GM18526 (cell line): Measurements from ENCODE around the gene DNAJC1.

Experiments
- POLR2A ChIP-seq: IDR thresholded peaks from 3 replicates; pipeline ENCODE4 v1.6.1; 2011; ENCODE audit not compliant: insufficient read length; ENCODE audit errors: extremely low read depth

The DNAJC1 gene

GRCh38 chr10:22017283-22018020 lies 13.9 kb upstream of the DNAJC1 start:
- no peak for TF ChIP-seq POLR2A

DNA sequence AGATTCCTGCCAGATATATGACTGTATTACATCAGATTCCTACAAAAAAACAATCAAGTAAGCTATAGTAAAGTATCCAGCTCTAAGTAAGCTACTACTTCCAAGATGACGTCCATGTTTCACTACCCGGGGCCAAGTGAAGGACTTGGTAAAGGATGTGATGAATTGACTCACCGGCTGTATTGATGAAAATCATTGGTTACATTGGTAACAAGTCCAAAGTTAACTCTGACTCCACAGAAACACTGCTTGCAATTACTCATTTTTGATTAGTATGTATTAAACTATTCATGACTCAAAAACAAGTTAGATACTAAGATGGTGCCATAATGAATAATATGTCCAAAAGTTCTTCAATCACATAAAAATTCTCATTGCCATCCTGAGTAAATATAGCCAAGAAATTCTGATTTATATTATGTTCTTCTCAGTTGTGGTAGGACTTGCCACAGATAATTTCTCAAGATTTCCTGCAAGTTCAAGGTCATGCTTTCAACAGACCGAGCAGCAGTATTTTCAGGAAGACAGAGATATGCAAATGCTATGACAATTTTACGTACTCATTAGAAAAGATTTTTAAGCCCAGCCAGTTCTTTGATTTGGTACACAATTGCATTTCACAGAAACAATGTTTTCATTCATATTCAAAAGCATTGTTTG lies 12.6 kb upstream of the DNAJC1 start:
- TF ChIP-seq POLR2A = no peak

- no peak for TF ChIP-seq POLR2A
Measured at GRCh38 chr10:22010973-22011408, 7.5 kb upstream of the DNAJC1 start.

- TF ChIP-seq POLR2A = no peak
Measured at GRCh38 chr10:22010539-22010938, 7.0 kb upstream of the DNAJC1 start.

DNA sequence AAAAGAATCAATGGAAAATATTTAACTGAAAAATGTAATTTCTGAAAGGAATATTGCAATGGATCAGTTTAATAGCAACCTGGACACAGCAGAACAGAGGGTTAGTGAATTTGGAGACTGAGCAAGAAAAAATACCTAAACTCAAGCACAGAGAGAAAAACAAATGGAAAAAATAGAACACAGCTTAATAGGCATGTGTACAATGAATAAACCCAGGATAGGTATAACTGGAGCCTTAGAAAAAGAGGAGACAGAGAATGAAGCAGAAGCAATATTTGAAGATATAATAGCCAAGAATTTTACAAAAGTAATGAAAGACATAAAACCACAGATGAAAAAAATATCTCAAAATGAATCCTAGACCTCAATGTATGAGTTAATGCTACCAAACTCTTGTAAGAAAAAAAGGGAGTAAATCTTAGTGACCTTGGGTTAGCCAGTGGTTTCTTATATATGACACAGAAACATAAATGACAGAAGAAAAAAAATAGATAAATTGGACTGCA lies 2.9 kb upstream of the DNAJC1 start:
- TF ChIP-seq POLR2A = no peak

- TF ChIP-seq POLR2A = no peak
Measured at GRCh38 chr10:22005763-22006162, 2.2 kb upstream of the DNAJC1 start.

GRCh38 chr10:22003964-22004281 lies 393 bp upstream of the DNAJC1 start:
- no peak for TF ChIP-seq POLR2A

DNA sequence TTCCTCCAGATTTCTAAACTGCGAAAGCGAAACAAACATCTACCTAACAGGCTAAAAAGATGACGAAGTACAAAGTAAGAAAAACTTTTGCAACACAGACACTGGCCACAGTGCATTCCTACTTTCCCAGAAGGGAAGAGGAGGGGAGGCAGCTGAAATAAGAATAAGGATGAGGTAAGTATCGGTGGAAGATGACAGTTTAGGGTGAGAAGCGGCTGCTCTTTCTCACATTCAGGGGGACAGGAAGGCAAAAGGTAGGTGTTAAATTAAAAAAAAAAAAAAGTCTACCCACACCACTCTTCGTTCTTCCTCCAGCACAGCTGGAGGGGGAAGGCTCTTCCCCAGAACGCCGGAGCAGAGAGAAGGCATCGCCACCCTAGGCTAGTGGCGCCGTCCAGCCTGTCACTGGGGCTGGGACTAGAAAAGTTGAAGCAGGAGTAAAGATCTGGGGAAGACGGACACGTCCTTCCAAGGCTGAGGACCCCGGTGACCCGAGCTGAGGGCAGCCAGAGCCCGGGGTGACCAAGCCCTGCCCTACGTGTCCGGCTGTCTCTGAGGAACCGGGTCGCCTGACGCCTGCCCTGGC lies 846 bp downstream of the DNAJC1 start:
- TF ChIP-seq POLR2A = no peak

DNA sequence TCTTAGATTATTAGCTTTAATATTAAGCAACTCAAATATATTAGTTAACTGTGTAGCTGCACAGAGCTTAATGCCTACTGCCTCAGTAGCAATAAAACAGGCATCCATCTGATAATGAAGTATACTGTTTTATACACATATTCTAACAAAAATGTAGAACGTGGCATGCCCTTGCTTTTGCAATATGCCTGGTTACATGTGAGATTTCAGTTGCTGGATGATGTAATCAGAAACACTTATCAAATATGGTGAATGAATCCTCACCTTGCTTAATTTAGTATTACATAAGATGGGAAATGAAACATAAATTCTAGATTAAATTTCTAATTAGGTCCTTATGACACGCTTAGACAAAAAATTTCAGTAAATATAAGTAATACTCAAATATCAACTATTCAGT lies 8.0 kb downstream of the DNAJC1 start:
- TF ChIP-seq POLR2A = no peak

DNA sequence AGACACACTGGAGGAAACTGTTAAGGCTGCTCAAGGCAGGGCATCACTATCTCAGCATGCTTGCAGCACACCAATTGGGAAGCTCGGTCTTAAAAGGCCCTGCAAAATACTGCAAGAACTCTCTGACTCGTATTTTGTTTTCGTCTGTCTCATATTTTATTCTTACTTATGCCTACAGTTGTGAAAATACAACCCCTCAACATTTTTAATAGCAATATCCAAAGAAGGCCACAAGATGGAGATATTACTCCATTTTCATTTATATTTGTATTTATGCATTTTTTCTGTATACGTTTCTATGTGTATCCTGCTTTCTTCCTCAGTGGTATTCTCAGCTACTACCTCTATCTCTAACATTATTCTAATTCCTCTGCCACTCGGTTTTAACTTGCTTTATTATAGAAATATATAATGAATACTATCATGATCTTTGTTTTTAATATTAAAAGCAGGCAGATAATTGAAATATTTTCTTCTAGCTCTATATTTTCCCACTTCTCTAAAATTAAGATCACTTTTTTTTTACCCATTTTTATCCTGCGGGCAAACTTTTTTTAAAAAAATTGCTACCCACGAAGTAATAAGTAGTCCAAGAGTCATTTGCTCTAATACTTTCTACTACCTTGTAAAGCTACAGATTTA lies 10.0 kb downstream of the DNAJC1 start:
- no peak for TF ChIP-seq POLR2A

GRCh38 chr10:21991785-21992184 lies 11.7 kb downstream of the DNAJC1 start:
- no peak for TF ChIP-seq POLR2A

DNA sequence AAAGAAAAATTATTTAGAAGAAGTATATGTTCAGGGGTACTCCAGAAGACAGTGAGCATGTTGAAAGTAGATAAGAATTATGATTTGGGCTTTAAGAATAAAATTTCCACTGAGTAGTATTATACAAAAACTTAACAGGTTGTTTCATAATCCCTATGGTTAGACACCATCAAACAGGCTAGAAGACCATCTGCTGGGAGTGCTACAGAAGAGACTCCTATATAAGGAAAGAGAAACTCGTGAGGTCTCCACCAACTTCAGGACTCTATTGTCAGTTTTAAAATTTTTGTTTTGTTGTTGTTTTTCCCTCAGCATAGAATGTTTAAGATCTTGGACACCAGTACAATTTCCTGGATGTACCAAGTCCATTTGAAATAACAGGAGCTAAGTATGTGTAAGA lies 13.1 kb downstream of the DNAJC1 start:
- TF ChIP-seq POLR2A = no peak

- no peak for TF ChIP-seq POLR2A
Measured at GRCh38 chr10:21989453-21990154, 13.9 kb downstream of the DNAJC1 start.

- TF ChIP-seq POLR2A = no peak
Measured at GRCh38 chr10:21985541-21985940, 18.0 kb downstream of the DNAJC1 start.

GRCh38 chr10:21981118-21981517 lies 22.4 kb downstream of the DNAJC1 start:
- TF ChIP-seq POLR2A = no peak
